H9 (cell line): ENCODE measurements around the gene GPR107. TPM values are rescaled to one million over a fixed set of nuclear protein-coding genes. Genes with fewer than 3 reads are reported as not detected.

ENCODE experiments used
- DNase-seq: peaks from one replicate; pipeline ENCODE4 v3.0.0-alpha.2; 2017
- H2AFZ ChIP-seq: one replicate; pipeline ENCODE4 v1.6.1; 2013; ENCODE audit warnings: mild to moderate bottlenecking, low read length, control low read depth, moderate library complexity
- H2AK5ac ChIP-seq: 2 replicates; pipeline ENCODE4 v1.6.1; 2013; ENCODE audit warnings: low read length, control low read depth, mixed read lengths; ENCODE audit not compliant: insufficient read length
- H2BK120ac ChIP-seq: one replicate; pipeline ENCODE4 v1.6.1; 2013; ENCODE audit warnings: low read depth, mild to moderate bottlenecking, low read length, control low read depth, inconsistent platforms; ENCODE audit not compliant: poor library complexity, severe bottlenecking
- H2BK12ac ChIP-seq: 2 replicates; pipeline ENCODE4 v1.6.1; 2013; ENCODE audit warnings: low read length, control low read depth, mixed read lengths, low read depth; ENCODE audit not compliant: insufficient read length
- H2BK15ac ChIP-seq: 2 replicates; pipeline ENCODE4 v1.6.1; 2013; ENCODE audit warnings: low read depth, low read length, control low read depth
- H2BK20ac ChIP-seq: one replicate; pipeline ENCODE4 v1.6.1; 2013; ENCODE audit warnings: low read depth, mild to moderate bottlenecking, low read length, control low read depth, inconsistent platforms; ENCODE audit not compliant: poor library complexity, severe bottlenecking
- H2BK5ac ChIP-seq: 2 replicates; pipeline ENCODE4 v1.6.1; 2013; ENCODE audit warnings: low read length, control low read depth, mixed read lengths; ENCODE audit not compliant: insufficient read length
- H3K14ac ChIP-seq: 2 replicates; pipeline ENCODE4 v1.6.1; 2013; ENCODE audit warnings: low read length, control low read depth; ENCODE audit not compliant: insufficient read depth
- H3K18ac ChIP-seq: 2 replicates; pipeline ENCODE4 v1.6.1; 2013; ENCODE audit warnings: low read depth, mild to moderate bottlenecking, mixed read lengths, low read length, control low read depth; ENCODE audit not compliant: insufficient read length
- H3K23ac ChIP-seq: 2 replicates; pipeline ENCODE4 v1.6.1; 2013; ENCODE audit warnings: low read length, control low read depth, mixed read lengths, low read depth; ENCODE audit not compliant: insufficient read length
- H3K23me2 ChIP-seq: 2 replicates; pipeline ENCODE4 v1.6.1; 2013; ENCODE audit warnings: low read depth, mild to moderate bottlenecking, mixed read lengths, low read length, control low read depth; ENCODE audit not compliant: insufficient read length, poor library complexity, severe bottlenecking
- H3K27ac ChIP-seq: 2 replicates; pipeline ENCODE4 v1.5.1; 2013; ENCODE audit warnings: low read length, control low read depth, mixed read lengths, low read depth; ENCODE audit not compliant: insufficient read length
- H3K27me3 ChIP-seq: 2 replicates; pipeline ENCODE4 v1.6.1; 2013; ENCODE audit warnings: low read length, control low read depth, inconsistent platforms; ENCODE audit not compliant: insufficient read depth
- H3K4ac ChIP-seq: 2 replicates; pipeline ENCODE4 v1.6.1; 2013; ENCODE audit warnings: low read depth, mild to moderate bottlenecking, control low read depth, inconsistent platforms, low read length, moderate library complexity
- H3K4me1 ChIP-seq: 2 replicates; pipeline ENCODE4 v1.6.1; 2013; ENCODE audit warnings: low read length, control low read depth, inconsistent platforms; ENCODE audit not compliant: insufficient read depth
- H3K4me2 ChIP-seq: 2 replicates; pipeline ENCODE4 v1.6.1; 2013; ENCODE audit warnings: low read length, control low read depth, mixed read lengths; ENCODE audit not compliant: insufficient read length, insufficient read depth
- H3K56ac ChIP-seq: 2 replicates; pipeline ENCODE4 v1.6.1; 2013; ENCODE audit warnings: low read depth, mild to moderate bottlenecking, mixed read lengths, low read length, control low read depth; ENCODE audit not compliant: insufficient read length
- H3K79me1 ChIP-seq: 2 replicates; pipeline ENCODE4 v1.6.1; 2013; ENCODE audit warnings: low read depth, mild to moderate bottlenecking, moderate library complexity, low read length, control low read depth, inconsistent platforms; ENCODE audit not compliant: insufficient read depth, poor library complexity, severe bottlenecking
- H3K79me2 ChIP-seq: 2 replicates; pipeline ENCODE4 v1.6.1; 2013; ENCODE audit warnings: low read length, control low read depth, inconsistent platforms; ENCODE audit not compliant: insufficient read depth
- H3K9ac ChIP-seq: 2 replicates; pipeline ENCODE4 v1.6.1; 2013; ENCODE audit warnings: low read length, control low read depth, mixed read lengths; ENCODE audit not compliant: insufficient read length; ENCODE audit errors: extremely low read depth
- H3K9me3 ChIP-seq: one replicate; pipeline ENCODE4 v1.6.1; 2013; ENCODE audit warnings: low read depth, low read length, inconsistent platforms; ENCODE audit not compliant: control insufficient read depth
- H3T11ph ChIP-seq: one replicate; pipeline ENCODE4 v1.6.1; 2013; ENCODE audit warnings: mild to moderate bottlenecking, low read length, control low read depth, inconsistent platforms
- H4K20me1 ChIP-seq: one replicate; pipeline ENCODE4 v1.6.1; 2013; ENCODE audit not compliant: control insufficient read depth, insufficient read length, insufficient read depth
- H4K5ac ChIP-seq: 2 replicates; pipeline ENCODE4 v1.6.1; 2013; ENCODE audit warnings: low read depth, mild to moderate bottlenecking, mixed read lengths, low read length, control low read depth; ENCODE audit not compliant: insufficient read length
- H4K8ac ChIP-seq: replicated peaks from 2 replicates; pipeline ENCODE4 v1.6.1; 2013; ENCODE audit warnings: low read length, control low read depth, mixed read lengths, low read depth; ENCODE audit not compliant: insufficient read length
- H4K91ac ChIP-seq: 2 replicates; pipeline ENCODE4 v1.6.1; 2013; ENCODE audit warnings: low read depth, mild to moderate bottlenecking, moderate library complexity, mixed read lengths, low read length, control low read depth; ENCODE audit not compliant: insufficient read length
- H3K27ac Mint-ChIP-seq, 3 experiments: 2 replicates in 2 of 3; 3 replicates in 1 of 3; pipeline ENCODE4 v1.8.0; 2020 to 2021; ENCODE audit warnings: mixed read lengths in 3 of 3, mild to moderate bottlenecking in 1 of 3, moderate library complexity in 1 of 3
- H3K27me3 Mint-ChIP-seq: 2 replicates; pipeline ENCODE4 v1.8.0; 2021; ENCODE audit warnings: low read depth, mild to moderate bottlenecking, moderate library complexity, mixed read lengths
- H3K36me3 Mint-ChIP-seq, 3 experiments: 2 replicates in 2 of 3; 3 replicates in 1 of 3; pipeline ENCODE4 v1.8.0; 2020 to 2021; ENCODE audit warnings: low read depth in 3 of 3, mixed read lengths in 3 of 3; ENCODE audit not compliant: insufficient read depth in 1 of 3
- H3K4me1 Mint-ChIP-seq, 2 experiments: 2 replicates each; pipeline ENCODE4 v1.8.0; 2020; ENCODE audit warnings: mixed read lengths in 2 of 2
- H3K4me3 Mint-ChIP-seq, 2 experiments: 2 replicates in 1 of 2; 3 replicates in 1 of 2; pipeline ENCODE4 v1.8.0; 2020 to 2021; ENCODE audit warnings: mild to moderate bottlenecking in 2 of 2, mixed read lengths in 2 of 2, moderate library complexity in 1 of 2
- H3K9me3 Mint-ChIP-seq, 2 experiments: 2 replicates in 1 of 2; 3 replicates in 1 of 2; pipeline ENCODE4 v1.8.0; 2020; ENCODE audit warnings: mild to moderate bottlenecking in 2 of 2, mixed read lengths in 2 of 2, moderate library complexity in 1 of 2
- WGBS: extraction: QIAGEN DNeasy Blood & Tissue Kit; methylation state at CpG from one replicate; pipeline ENCODE4 v1.1.7; 2013; ENCODE audit warnings: missing lambda C conversion rate, low lambda C conversion rate, mixed read lengths; ENCODE audit not compliant: insufficient read length; ENCODE audit errors: extremely low coverage; 5-methylcytosine and 5-hydroxymethylcytosine counted together
- total RNA-seq: library from RNA; stranded (reverse); gene quantifications from 2 replicates; pipeline ENCODE4 v1.2.1, GENCODE V29; 2021
- TF ChIP-seq, protein P1 (sequence below): fragments of 200-600 bp; sonication (generic); conservative IDR thresholded peaks from 3 replicates; pipeline ENCODE4 v1.8.0; 2021; ENCODE audit warnings: antibody characterized with exemption, mild to moderate bottlenecking

The GPR107 gene
- total RNA-seq, 1 experiment from 2014 or later, result 38.0 TPM

DNA sequence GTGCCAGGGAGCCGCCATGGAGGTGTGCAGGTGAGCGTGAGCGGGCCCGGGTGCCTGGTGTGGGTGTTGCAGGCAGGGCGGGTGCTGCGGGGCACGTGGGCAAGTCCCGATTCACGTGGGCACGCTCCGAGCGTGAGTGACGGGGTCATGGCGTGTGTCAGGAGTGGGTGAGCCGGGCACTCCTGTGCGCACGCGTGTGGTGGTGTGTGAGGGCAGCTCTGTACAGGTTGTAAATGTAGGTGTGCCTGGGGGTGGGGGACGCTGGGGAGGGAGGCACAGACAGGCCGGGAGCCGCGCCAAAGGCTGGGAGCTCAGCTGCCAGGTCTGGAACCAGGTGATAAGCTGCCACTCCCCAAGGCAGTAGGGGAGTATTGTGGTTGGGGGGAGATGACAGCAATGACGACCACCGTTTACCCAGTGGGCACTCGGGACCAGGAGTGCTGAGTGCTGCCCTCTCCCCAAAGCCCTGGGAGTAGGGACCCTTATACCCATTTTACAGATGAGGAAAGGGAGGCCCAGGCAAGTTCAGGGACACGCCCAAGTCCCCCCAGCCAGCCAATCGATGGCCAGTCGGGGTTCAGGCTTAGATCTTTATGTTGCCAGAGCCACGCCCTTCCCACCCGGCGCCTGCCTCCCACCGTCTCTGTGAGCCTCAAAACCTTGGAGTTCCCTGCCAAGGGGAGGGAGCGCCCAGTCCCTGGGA is 128.1 kb downstream of the GPR107 start:
- Histone ChIP-seq H3K23me2 (no peaks in the 10 kb centered on the region), H3K79me2 (no peaks in the 10 kb centered on the region; the same call in 1 of the 2 replicates), H4K91ac (no peak overlapping the region), H2BK20ac (no peak overlapping the region), H3K27me3 (no peaks in the 10 kb centered on the region), H3T11ph (no peak overlapping the region), H4K8ac (no peak overlapping the region), H3K56ac (no peak overlapping the region), H3K23ac (no peak overlapping the region), H2BK120ac (no peak overlapping the region), H4K5ac (no peak overlapping the region), H2BK12ac (no peak overlapping the region), H3K9me3 (no peaks in the 10 kb centered on the region), H3K4me2 (no peak overlapping the region), H3K18ac (no peak overlapping the region), H3K9ac (no peak overlapping the region), H2BK5ac (no peak overlapping the region), H2BK15ac (no peak overlapping the region), H2AFZ (no peak overlapping the region), H4K20me1 (no peaks in the 10 kb centered on the region), H2AK5ac (no peak overlapping the region), H3K27ac (no peak overlapping the region), H3K4me1 (peaks cover 3% of the 10 kb centered on the region; the same call in 1 of the 2 replicates), H3K14ac (no peak overlapping the region), H3K4ac (no peak overlapping the region), H3K79me1 (no peaks in the 10 kb centered on the region)
- no CpG with 5 or more reads among the region's 33 CpGs for WGBS
- DNase-seq, result no peak
- H3K4me3 Mint-ChIP-seq, result no peak overlapping the region
- no peaks in the 10 kb centered on the region for H3K36me3 Mint-ChIP-seq
- no peaks in the 10 kb centered on the region for H3K9me3 Mint-ChIP-seq
- H3K27me3 Mint-ChIP-seq, result no peaks in the 10 kb centered on the region; the same call in 1 of the 2 replicates
- H3K4me1 Mint-ChIP-seq, result peaks cover 28 to 37% of the 10 kb centered on the region in 2 experiments
- no peak overlapping the region for H3K27ac Mint-ChIP-seq
- TF ChIP-seq, protein P1, sequence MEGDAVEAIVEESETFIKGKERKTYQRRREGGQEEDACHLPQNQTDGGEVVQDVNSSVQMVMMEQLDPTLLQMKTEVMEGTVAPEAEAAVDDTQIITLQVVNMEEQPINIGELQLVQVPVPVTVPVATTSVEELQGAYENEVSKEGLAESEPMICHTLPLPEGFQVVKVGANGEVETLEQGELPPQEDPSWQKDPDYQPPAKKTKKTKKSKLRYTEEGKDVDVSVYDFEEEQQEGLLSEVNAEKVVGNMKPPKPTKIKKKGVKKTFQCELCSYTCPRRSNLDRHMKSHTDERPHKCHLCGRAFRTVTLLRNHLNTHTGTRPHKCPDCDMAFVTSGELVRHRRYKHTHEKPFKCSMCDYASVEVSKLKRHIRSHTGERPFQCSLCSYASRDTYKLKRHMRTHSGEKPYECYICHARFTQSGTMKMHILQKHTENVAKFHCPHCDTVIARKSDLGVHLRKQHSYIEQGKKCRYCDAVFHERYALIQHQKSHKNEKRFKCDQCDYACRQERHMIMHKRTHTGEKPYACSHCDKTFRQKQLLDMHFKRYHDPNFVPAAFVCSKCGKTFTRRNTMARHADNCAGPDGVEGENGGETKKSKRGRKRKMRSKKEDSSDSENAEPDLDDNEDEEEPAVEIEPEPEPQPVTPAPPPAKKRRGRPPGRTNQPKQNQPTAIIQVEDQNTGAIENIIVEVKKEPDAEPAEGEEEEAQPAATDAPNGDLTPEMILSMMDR, result no peak
